ENCODE results near the gene KIRREL2. TPM values are rescaled to one million over a fixed set of nuclear protein-coding genes. Genes with fewer than 3 reads are reported as not detected.

The KIRREL2 gene
- total and polyA plus RNA-seq, 9 of the 15 experiments (the other 6 are each of a cell fraction or from before 2014, with no cell fraction given), result 0.01 to 0.12 (median 0.09) TPM; not detected in 4

- TF ChIP-seq ZNF324 (CRISPR knock-in tag; IDR thresholded peaks at IDR 0.05), result no peak
- TF ChIP-seq HNRNPUL1 (IDR thresholded peaks at IDR 0.05; ENCODE audit: low read length), result no peak
- no peak for TF ChIP-seq XRCC3 (IDR thresholded peaks at IDR 0.05)
- TF ChIP-seq ZNF318 (IDR thresholded peaks at IDR 0.05; ENCODE audit: borderline replicate concordance in 1 of 2, low read depth in 1 of 2), result no peak
- TF ChIP-seq TBL1XR1 (IDR thresholded peaks at IDR 0.05; ENCODE audit: low read length in 2 of 2), result peak in 1 of 2 experiments; percentile 55; a peak in 1 of 4 replicates
- peak; percentile 66 for TF ChIP-seq HMGN3 (IDR thresholded peaks at IDR 0.05; ENCODE audit: borderline replicate concordance, extremely low read depth, insufficient read length, low read depth, low read length)
- no peak for TF ChIP-seq TAF1 (IDR thresholded peaks at IDR 0.05; ENCODE audit: control insufficient read depth, extremely low read depth, insufficient read depth, low read length, severe bottlenecking)
- no peak for TF ChIP-seq ZNF239 (CRISPR knock-in tag; IDR thresholded peaks at IDR 0.05)
- TF ChIP-seq ZNF316 (IDR thresholded peaks at IDR 0.05), result no peak
- 0 out of 2 replicates have a peak, but pooled peaks have one; percentile 25 for TF ChIP-seq ZNF175 (CRISPR knock-in tag; IDR thresholded peaks at IDR 0.05; ENCODE audit: low read depth)
- no peak for TF ChIP-seq THRA (IDR thresholded peaks at IDR 0.05)
- no peak for TF ChIP-seq CC2D1A (IDR thresholded peaks at IDR 0.05)
- TF ChIP-seq AFF4 (CRISPR knock-in tag; IDR thresholded peaks at IDR 0.05), result no peak
- TF ChIP-seq PTTG1 (tag; IDR thresholded peaks at IDR 0.05; ENCODE audit: low read depth), result no peak
These were observed 43.0 kb downstream of the KIRREL2 start (continued) for GRCh38 chr19:35899547-35900214.
